H9 (cell line): ENCODE data around the gene PDGFRB. TPM values are rescaled to one million over a fixed set of nuclear protein-coding genes. Genes with fewer than 3 reads are reported as not detected.

ENCODE experiments used
- DNase-seq: peaks from one replicate; pipeline ENCODE4 v3.0.0-alpha.2; 2017
- H2AFZ ChIP-seq: one replicate; pipeline ENCODE4 v1.6.1; 2013; ENCODE audit warnings: mild to moderate bottlenecking, low read length, control low read depth, moderate library complexity
- H2AK5ac ChIP-seq: 2 replicates; pipeline ENCODE4 v1.6.1; 2013; ENCODE audit warnings: low read length, control low read depth, mixed read lengths; ENCODE audit not compliant: insufficient read length
- H2BK120ac ChIP-seq: one replicate; pipeline ENCODE4 v1.6.1; 2013; ENCODE audit warnings: low read depth, mild to moderate bottlenecking, low read length, control low read depth, inconsistent platforms; ENCODE audit not compliant: poor library complexity, severe bottlenecking
- H2BK12ac ChIP-seq: 2 replicates; pipeline ENCODE4 v1.6.1; 2013; ENCODE audit warnings: low read length, control low read depth, mixed read lengths, low read depth; ENCODE audit not compliant: insufficient read length
- H2BK15ac ChIP-seq: 2 replicates; pipeline ENCODE4 v1.6.1; 2013; ENCODE audit warnings: low read depth, low read length, control low read depth
- H2BK20ac ChIP-seq: one replicate; pipeline ENCODE4 v1.6.1; 2013; ENCODE audit warnings: low read depth, mild to moderate bottlenecking, low read length, control low read depth, inconsistent platforms; ENCODE audit not compliant: poor library complexity, severe bottlenecking
- H2BK5ac ChIP-seq: 2 replicates; pipeline ENCODE4 v1.6.1; 2013; ENCODE audit warnings: low read length, control low read depth, mixed read lengths; ENCODE audit not compliant: insufficient read length
- H3K14ac ChIP-seq: 2 replicates; pipeline ENCODE4 v1.6.1; 2013; ENCODE audit warnings: low read length, control low read depth; ENCODE audit not compliant: insufficient read depth
- H3K18ac ChIP-seq: 2 replicates; pipeline ENCODE4 v1.6.1; 2013; ENCODE audit warnings: low read depth, mild to moderate bottlenecking, mixed read lengths, low read length, control low read depth; ENCODE audit not compliant: insufficient read length
- H3K23ac ChIP-seq: 2 replicates; pipeline ENCODE4 v1.6.1; 2013; ENCODE audit warnings: low read length, control low read depth, mixed read lengths, low read depth; ENCODE audit not compliant: insufficient read length
- H3K23me2 ChIP-seq: 2 replicates; pipeline ENCODE4 v1.6.1; 2013; ENCODE audit warnings: low read depth, mild to moderate bottlenecking, mixed read lengths, low read length, control low read depth; ENCODE audit not compliant: insufficient read length, poor library complexity, severe bottlenecking
- H3K27ac ChIP-seq: 2 replicates; pipeline ENCODE4 v1.5.1; 2013; ENCODE audit warnings: low read length, control low read depth, mixed read lengths, low read depth; ENCODE audit not compliant: insufficient read length
- H3K27me3 ChIP-seq: 2 replicates; pipeline ENCODE4 v1.6.1; 2013; ENCODE audit warnings: low read length, control low read depth, inconsistent platforms; ENCODE audit not compliant: insufficient read depth
- H3K4ac ChIP-seq: 2 replicates; pipeline ENCODE4 v1.6.1; 2013; ENCODE audit warnings: low read depth, mild to moderate bottlenecking, control low read depth, inconsistent platforms, low read length, moderate library complexity
- H3K4me1 ChIP-seq: 2 replicates; pipeline ENCODE4 v1.6.1; 2013; ENCODE audit warnings: low read length, control low read depth, inconsistent platforms; ENCODE audit not compliant: insufficient read depth
- H3K4me2 ChIP-seq: 2 replicates; pipeline ENCODE4 v1.6.1; 2013; ENCODE audit warnings: low read length, control low read depth, mixed read lengths; ENCODE audit not compliant: insufficient read length, insufficient read depth
- H3K56ac ChIP-seq: 2 replicates; pipeline ENCODE4 v1.6.1; 2013; ENCODE audit warnings: low read depth, mild to moderate bottlenecking, mixed read lengths, low read length, control low read depth; ENCODE audit not compliant: insufficient read length
- H3K79me1 ChIP-seq: 2 replicates; pipeline ENCODE4 v1.6.1; 2013; ENCODE audit warnings: low read depth, mild to moderate bottlenecking, moderate library complexity, low read length, control low read depth, inconsistent platforms; ENCODE audit not compliant: insufficient read depth, poor library complexity, severe bottlenecking
- H3K79me2 ChIP-seq: 2 replicates; pipeline ENCODE4 v1.6.1; 2013; ENCODE audit warnings: low read length, control low read depth, inconsistent platforms; ENCODE audit not compliant: insufficient read depth
- H3K9ac ChIP-seq: 2 replicates; pipeline ENCODE4 v1.6.1; 2013; ENCODE audit warnings: low read length, control low read depth, mixed read lengths; ENCODE audit not compliant: insufficient read length; ENCODE audit errors: extremely low read depth
- H3K9me3 ChIP-seq: one replicate; pipeline ENCODE4 v1.6.1; 2013; ENCODE audit warnings: low read depth, low read length, inconsistent platforms; ENCODE audit not compliant: control insufficient read depth
- H3T11ph ChIP-seq: one replicate; pipeline ENCODE4 v1.6.1; 2013; ENCODE audit warnings: mild to moderate bottlenecking, low read length, control low read depth, inconsistent platforms
- H4K20me1 ChIP-seq: one replicate; pipeline ENCODE4 v1.6.1; 2013; ENCODE audit not compliant: control insufficient read depth, insufficient read length, insufficient read depth
- H4K5ac ChIP-seq: 2 replicates; pipeline ENCODE4 v1.6.1; 2013; ENCODE audit warnings: low read depth, mild to moderate bottlenecking, mixed read lengths, low read length, control low read depth; ENCODE audit not compliant: insufficient read length
- H4K8ac ChIP-seq: replicated peaks from 2 replicates; pipeline ENCODE4 v1.6.1; 2013; ENCODE audit warnings: low read length, control low read depth, mixed read lengths, low read depth; ENCODE audit not compliant: insufficient read length
- H4K91ac ChIP-seq: 2 replicates; pipeline ENCODE4 v1.6.1; 2013; ENCODE audit warnings: low read depth, mild to moderate bottlenecking, moderate library complexity, mixed read lengths, low read length, control low read depth; ENCODE audit not compliant: insufficient read length
- H3K27ac Mint-ChIP-seq, 3 experiments: 2 replicates in 2 of 3; 3 replicates in 1 of 3; pipeline ENCODE4 v1.8.0; 2020 to 2021; ENCODE audit warnings: mixed read lengths in 3 of 3, mild to moderate bottlenecking in 1 of 3, moderate library complexity in 1 of 3
- H3K27me3 Mint-ChIP-seq: 2 replicates; pipeline ENCODE4 v1.8.0; 2021; ENCODE audit warnings: low read depth, mild to moderate bottlenecking, moderate library complexity, mixed read lengths
- H3K36me3 Mint-ChIP-seq, 3 experiments: 2 replicates in 2 of 3; 3 replicates in 1 of 3; pipeline ENCODE4 v1.8.0; 2020 to 2021; ENCODE audit warnings: low read depth in 3 of 3, mixed read lengths in 3 of 3; ENCODE audit not compliant: insufficient read depth in 1 of 3
- H3K4me1 Mint-ChIP-seq, 2 experiments: 2 replicates each; pipeline ENCODE4 v1.8.0; 2020; ENCODE audit warnings: mixed read lengths in 2 of 2
- H3K4me3 Mint-ChIP-seq, 2 experiments: 2 replicates in 1 of 2; 3 replicates in 1 of 2; pipeline ENCODE4 v1.8.0; 2020 to 2021; ENCODE audit warnings: mild to moderate bottlenecking in 2 of 2, mixed read lengths in 2 of 2, moderate library complexity in 1 of 2
- H3K9me3 Mint-ChIP-seq, 2 experiments: 2 replicates in 1 of 2; 3 replicates in 1 of 2; pipeline ENCODE4 v1.8.0; 2020; ENCODE audit warnings: mild to moderate bottlenecking in 2 of 2, mixed read lengths in 2 of 2, moderate library complexity in 1 of 2
- CTCF ChIP-seq: fragments of 200-600 bp; sonication (generic); conservative IDR thresholded peaks from 3 replicates; pipeline ENCODE4 v1.8.0; 2021; ENCODE audit warnings: antibody characterized with exemption, mild to moderate bottlenecking
- WGBS: extraction: QIAGEN DNeasy Blood & Tissue Kit; methylation state at CpG from one replicate; pipeline ENCODE4 v1.1.7; 2013; ENCODE audit warnings: missing lambda C conversion rate, low lambda C conversion rate, mixed read lengths; ENCODE audit not compliant: insufficient read length; ENCODE audit errors: extremely low coverage; 5-methylcytosine and 5-hydroxymethylcytosine counted together
- total RNA-seq: library from RNA; stranded (reverse); gene quantifications from 2 replicates; pipeline ENCODE4 v1.2.1, GENCODE V29; 2021

The PDGFRB gene
- total RNA-seq, 1 experiment from 2014 or later: 2.2 TPM

GRCh38 chr5:150066436-150066835 is 89.2 kb downstream of the PDGFRB start:
- TF ChIP-seq CTCF: no peak
- Histone ChIP-seq H3K4me1 (no peaks in the 10 kb centered on the region), H3K56ac (no peak overlapping the region), H2BK120ac (no peak overlapping the region), H2AK5ac (no peak overlapping the region), H3K4ac (no peak overlapping the region), H3K9me3 (no peaks in the 10 kb centered on the region), H2BK12ac (no peak overlapping the region), H3K18ac (no peak overlapping the region), H3K4me2 (no peak overlapping the region), H4K91ac (no peak overlapping the region), H2BK5ac (no peak overlapping the region), H4K5ac (no peak overlapping the region), H3K27me3 (no peaks in the 10 kb centered on the region), H4K8ac (no peak overlapping the region), H3K79me1 (no peaks in the 10 kb centered on the region), H3K27ac (no peak overlapping the region), H2BK15ac (no peak overlapping the region), H3K79me2 (no peaks in the 10 kb centered on the region), H4K20me1 (no peaks in the 10 kb centered on the region), H3T11ph (no peak overlapping the region), H3K14ac (no peak overlapping the region; the same call in 1 of the 2 replicates), H2BK20ac (no peak overlapping the region), H3K23me2 (no peaks in the 10 kb centered on the region), H3K23ac (no peak overlapping the region), H2AFZ (no peak overlapping the region), H3K9ac (no peak overlapping the region)
- H3K9me3 Mint-ChIP-seq: no peaks in the 10 kb centered on the region; a peak in 1 of 5 replicates
- no peak overlapping the region for H3K4me3 Mint-ChIP-seq
- H3K36me3 Mint-ChIP-seq: no peaks in the 10 kb centered on the region
- no CpG with 5 or more reads among the region's 5 CpGs for WGBS
- no peak for DNase-seq
- H3K27me3 Mint-ChIP-seq: peaks cover 20% of the 10 kb centered on the region
- H3K4me1 Mint-ChIP-seq: peaks cover 5 to 21% of the 10 kb centered on the region in 2 experiments; a peak in 3 of 4 replicates
- no peak overlapping the region for H3K27ac Mint-ChIP-seq
